Stimulated activated CD8-positive, alpha-beta memory T cell treated with anti-CD3 and anti-CD28 coated beads, Interleukin-7, amount 100 ng/mL, for 48 hours (primary cell): ENCODE data around the gene CCDC142.
A peak's percentile ranks its signal among the peaks of the same experiment; 100 is the strongest.

Experiments used
- DNase-seq, 2 donors: peaks; one replicate each; pipeline ENCODE4 v3.0.0-alpha.2; 2020; ENCODE audit warnings: low read depth in 1 of 2; ENCODE audit errors: extremely low read depth in 1 of 2

Gene CCDC142, protein sequence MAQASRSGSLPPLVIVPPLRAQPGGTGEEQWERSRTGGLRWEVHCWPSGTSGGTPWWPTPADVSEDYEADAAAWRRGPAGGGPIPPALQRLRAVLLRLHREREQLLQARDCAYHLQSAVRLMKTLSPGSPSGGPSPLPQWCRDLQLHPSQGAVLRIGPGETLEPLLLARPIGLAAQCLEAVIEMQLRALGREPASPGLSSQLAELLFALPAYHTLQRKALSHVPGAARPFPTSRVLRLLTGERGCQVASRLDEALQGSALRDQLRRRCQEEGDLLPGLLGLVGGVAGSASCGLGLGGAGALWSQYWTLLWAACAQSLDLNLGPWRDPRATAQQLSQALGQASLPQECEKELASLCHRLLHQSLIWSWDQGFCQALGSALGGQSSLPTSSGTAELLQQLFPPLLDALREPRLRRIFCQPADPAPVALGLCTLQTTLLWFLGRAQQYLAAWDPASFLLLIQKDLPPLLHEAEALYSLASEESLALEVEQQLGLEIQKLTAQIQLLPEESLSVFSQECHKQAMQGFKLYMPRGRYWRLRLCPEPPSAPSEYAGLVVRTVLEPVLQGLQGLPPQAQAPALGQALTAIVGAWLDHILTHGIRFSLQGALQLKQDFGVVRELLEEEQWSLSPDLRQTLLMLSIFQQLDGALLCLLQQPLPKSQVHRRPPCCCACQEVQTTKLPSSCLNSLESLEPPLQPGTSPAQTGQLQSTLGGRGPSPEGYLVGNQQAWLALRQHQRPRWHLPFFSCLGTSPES

DNA sequence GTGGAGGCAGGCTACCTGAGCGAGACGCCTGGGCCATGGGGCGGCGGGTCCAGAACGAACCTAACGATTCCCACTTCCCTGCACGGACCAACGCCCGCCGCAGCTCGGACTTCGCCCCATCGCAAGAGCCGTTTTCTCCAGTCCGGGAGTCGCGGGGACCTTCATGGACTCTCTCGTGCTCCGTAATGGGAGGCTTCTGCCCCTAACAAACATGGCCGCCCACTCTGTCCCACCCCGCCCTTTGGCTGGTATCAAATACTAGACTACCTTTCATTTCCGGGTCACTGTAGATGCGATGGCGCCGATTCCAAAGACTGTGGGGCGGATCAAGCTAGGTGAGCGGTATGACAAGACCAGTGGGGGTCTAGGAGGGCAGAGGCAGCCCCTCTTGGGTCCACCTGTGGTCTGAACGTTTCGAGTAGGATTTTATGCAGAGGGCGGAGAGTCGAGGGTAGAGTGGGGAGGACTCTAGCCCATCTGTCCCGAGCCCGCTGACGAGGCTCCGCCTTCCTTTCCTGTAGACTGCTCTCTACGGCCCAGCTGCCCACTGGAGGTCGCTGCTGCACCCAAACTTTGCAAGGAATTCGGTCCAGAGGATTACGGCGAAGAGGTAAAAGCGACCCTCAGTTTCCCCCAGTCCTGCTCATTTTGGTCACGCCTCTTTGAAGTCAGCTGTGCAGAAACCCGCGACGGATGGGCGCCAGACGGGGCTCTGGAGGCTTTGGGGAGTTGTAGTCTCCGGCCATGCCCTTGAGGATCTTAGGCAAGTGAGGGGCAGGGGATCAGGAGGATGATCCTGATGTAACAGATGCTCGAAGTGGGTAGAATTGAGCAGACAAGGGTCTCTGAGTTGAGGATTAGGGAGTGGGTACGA lies at the start of gene CCDC142, which contains the start of gene TTC31:
Gene CCDC142 (minus strand): TSS at position 198 of the 874 bp plus-strand sequence. CDS start 161 bp downstream, at position 37.
Gene TTC31 (plus strand): TSS at position 281 of the 874 bp plus-strand sequence. CDS start 15 bp downstream, at position 296.
- DNase-seq = peak; percentile 77 to 93

DNA sequence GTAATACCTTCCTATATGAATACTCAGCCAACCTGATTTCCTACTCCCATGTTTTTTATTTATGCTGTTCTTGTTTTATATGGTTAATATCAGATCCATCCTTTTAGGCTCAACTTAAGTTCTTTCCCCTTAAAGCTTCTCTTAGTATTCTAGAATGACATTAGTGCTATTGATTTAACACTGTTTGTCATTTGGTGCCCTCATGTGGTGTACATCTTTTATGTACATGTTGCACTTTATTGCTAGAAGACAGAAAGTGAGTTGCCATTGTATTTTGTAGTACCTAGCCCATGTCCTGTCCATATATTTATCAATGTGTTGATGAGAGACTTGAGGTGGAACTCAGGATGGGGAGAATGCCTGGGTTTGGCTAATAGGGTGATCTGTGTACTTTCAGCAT lies 49.4 kb upstream of the CCDC142 start:
- no peak for DNase-seq

DNA sequence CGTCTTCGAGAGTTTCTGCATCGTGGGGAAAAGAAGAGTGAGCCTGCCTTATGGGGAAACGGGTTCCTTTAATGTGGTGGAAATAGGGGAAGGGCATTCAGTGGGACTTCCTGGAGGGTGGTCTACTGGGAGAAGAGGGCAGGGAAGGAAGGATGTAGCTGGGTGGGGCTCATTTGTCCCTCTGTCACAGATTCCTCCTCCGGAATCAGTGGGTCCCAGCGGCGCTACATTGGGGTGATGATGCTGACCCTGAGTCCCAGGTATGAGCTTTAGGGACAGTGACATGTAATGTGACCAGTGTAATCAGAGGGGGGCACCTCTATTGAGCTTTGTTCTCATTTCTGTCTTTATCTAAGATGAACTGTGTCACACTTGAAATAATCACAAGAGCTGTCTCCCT lies 48.9 kb upstream of the CCDC142 start:
- no peak for DNase-seq

DNA sequence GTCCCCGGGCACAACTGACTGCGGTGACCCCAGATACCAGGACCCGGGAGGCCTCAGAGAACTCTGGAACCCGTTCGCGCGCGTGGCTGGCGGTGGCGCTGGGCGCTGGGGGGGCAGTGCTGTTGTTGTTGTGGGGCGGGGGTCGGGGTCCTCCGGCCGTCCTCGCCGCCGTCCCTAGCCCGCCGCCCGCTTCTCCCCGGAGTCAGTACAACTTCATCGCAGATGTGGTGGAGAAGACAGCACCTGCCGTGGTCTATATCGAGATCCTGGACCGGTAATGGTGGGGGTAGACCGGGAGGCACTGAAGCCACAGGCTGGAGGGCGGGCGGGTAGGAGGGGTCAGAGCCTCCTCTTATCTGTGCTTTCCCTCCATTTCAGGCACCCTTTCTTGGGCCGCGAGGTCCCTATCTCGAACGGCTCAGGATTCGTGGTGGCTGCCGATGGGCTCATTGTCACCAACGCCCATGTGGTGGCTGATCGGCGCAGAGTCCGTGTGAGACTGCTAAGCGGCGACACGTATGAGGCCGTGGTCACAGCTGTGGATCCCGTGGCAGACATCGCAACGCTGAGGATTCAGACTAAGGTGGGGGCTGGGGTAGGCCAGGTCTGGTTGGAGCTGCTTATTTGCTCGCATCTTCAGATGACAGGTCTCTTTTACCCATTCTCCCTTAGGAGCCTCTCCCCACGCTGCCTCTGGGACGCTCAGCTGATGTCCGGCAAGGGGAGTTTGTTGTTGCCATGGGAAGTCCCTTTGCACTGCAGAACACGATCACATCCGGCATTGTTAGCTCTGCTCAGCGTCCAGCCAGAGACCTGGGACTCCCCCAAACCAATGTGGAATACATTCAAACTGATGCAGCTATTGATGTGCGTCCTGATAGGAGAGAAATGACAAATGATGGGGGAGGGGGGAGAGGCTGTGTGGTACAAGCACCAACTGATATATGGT lies 47.7 kb upstream of the CCDC142 start:
- no peak for DNase-seq

DNA sequence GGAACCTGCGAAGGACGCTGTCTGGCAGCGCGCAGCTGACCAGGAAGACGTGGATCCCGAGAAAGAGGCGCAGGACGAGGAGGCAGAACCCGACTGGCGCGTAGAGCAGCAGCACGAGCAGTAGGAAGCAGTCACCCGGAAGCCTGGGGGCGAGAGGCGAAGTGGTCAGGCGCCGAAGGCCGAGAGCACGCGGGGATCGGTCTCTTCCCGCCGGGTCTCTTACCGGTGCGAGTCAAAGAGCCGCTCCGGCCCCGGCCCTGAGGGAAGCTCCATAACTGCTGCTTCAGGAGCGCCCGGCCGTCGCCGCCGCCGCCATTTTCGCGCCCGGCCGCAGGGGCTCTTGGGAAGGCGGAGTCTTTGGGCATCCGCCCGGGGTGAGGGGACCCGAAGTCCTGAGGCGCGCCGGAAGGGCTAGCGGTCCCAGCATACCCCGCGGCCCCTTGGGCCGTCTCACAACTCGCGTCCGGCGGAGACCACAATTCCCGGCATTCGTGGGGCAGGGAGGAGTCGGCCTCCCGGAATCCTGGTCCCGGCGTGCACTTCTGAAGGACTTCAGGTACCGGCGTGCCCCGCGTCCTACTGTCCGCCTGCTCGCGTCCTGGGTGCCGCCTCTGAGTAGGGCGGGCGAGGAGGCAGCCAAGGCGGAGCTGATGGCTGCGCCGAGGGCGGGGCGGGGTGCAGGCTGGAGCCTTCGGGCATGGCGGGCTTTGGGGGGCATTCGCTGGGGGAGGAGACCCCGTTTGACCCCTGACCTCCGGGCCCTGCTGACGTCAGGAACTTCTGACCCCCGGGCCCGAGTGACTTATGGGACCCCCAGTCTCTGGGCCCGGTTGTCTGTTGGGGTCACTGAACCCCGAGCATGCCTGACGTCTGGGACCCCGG lies 46.8 kb upstream of the CCDC142 start, which contains the start of the genes AUP1 and HTRA2:
Gene AUP1 (minus strand): TSS at position 350 of the 882 bp plus-strand sequence. CDS start 77 bp downstream, at position 273.
Gene HTRA2 (plus strand): TSS at position 577 of the 882 bp plus-strand sequence. CDS start 74 bp downstream, at position 651.
- DNase-seq = peak; percentile 95 to 96

DNA sequence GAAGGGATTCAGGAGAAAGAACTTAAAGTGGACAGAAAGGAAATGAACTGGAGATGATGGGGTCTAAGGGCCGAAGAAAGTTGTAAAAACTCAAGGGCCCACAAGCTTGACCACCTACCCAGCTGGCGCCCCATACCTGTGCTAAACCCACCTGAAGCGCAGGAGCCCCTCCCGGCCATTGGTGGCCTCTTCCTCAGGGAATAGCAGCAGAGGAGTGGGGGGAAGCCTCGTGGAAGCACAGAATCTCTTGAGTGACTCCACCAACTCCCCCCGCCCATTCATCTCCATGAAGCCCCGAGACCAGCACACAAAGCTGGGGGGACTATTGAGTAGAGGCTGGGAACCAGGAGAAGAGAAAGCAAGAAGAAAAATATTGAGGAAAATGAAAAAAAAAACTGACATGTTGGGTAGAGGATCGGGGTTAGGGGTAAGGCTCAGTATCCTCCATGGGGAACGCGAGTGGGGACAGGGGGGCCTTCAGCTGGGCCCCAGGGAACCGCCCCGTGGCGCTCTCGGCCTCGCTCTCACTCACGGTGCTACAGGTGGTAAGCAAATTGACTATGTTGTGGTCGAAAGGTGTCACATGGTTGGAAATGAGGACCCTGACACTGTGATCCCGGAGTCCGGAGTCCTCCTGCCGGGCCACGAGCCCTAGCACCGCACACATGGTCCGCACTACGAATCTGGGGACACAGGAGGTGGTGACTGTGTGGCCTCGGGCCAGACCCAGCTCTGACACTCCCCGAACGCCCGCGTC lies 46.0 kb upstream of the CCDC142 start:
- no peak for DNase-seq

DNA sequence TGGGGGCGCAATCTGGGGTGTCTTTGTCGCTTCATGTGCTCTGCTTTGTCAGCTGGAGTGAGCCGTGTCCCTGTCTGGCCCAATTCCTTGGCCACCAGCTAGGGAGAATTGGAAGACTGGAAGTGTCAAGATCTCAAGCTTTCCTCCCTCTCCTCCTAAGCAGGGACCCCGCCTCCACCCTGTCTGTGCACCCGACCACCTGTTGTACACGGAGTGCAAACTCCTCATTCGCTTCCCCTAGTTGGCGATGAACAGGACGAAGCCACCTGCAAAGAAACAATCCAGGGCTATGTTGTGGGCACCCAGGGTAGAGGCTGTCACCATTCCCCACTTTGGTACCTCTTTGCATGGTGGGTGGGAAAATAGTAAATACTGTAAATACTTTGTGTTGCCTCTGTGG lies 44.9 kb upstream of the CCDC142 start:
- no peak for DNase-seq

DNA sequence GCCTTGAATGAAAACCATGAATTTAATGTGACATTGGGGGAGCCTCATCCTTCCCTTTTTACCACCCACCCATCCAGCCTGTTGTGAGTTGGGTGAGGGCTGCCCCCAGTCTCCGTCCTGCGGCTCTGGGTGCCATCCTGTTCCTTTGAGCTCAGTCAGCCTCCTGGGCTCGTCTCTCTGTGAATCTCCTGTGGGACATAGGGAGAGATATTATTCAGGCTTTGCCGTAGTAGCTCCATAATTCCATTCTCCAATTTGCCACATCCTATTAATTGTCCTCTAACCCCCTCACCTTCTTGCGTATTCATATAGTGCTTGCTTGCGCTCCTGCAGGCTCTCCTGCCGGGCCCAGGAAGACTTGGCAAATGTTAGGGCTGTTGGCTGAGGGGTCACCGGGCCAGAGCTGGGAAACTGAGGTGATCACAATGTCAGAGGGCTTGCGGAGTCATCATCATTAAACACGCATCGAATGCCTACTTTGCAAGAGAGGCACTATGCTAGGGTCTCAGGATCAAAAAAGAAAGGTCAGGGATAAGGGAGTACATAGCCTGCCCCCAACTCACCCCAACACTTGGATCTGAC lies 43.9 kb upstream of the CCDC142 start:
- DNase-seq = no peak

DNA sequence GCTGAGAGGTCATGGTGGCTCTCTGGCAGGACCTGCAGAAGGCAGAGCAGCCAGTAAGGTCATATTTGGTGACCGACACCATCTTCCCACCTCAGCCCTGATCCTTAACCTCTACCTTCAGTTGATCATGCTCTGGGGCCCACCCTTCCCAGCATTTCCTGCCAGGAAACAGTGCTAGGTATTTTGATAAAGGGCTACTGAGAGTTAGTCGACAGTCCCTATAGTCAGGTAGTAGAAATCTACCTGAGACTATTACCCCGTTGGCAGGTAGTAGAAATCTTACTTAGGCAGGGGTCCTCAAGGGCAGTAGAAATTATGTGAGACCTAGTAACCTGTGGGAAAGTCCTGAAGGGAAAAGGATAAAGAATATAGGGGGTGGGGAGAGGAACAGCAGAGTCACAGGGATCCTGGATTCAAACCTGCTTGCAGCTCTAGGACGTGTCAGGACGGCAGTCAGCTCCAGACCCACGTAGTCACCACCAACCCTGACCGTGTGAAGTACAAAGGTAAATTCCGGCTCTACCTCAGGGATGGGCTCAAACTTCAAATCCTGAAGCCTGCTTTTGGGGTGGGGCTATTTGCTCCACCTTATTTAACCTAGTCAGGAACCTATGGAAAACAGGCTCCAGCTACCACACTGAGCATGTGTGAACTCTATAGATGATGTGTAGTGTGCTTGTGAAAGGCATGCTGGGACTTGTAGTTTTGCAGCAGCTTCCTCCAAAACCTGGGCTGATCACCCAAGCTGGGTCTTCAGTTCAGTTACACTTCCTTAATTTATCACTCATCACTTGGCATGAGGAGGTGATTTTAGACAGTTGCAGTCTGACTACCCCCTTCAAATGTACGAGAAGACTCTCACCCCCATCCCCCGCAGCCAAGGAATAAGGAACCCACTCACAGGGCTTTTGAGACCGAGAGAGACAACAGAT lies 43.2 kb upstream of the CCDC142 start, which contains the start of gene DQX1:
Gene DQX1 (minus strand): TSS at position 515 of the 932 bp plus-strand sequence. CDS start 502 bp downstream, at position 13.
- DNase-seq = no peak

DNA sequence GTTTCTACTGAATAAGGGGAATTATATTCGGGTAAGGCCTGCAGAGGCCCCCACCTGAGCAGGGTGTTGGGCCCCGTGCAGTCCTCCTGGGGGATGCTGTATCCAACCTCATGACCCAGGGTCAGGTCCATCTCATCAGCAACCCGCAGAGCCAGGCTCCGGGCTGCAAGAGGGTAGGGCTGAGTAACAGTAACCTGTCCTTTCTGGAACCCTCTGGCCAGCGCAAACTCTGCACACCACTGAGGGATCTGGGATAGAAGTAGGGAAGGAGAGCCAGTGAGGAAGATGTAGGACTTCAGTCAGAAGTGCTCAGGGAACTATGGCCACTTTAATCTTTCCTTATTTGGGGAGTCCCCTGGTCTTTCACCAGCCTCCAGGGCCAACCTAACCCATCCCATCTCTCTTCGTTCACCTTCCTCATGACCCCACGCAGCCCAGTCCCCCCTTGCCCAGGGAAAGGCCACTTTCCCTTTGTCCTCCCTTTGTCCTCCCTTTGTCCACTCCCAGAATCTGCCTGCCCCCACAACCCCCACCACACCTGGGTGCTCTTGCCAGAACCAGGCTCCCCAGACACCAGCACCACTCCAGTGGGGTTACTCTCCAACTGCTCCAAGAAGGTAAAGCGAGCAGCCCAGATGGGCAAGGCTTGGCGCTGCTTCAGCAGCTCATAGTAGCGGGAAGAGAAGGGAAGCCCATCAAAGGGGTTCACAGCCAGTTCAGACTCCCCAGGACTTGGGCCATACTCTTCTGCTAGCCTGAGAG lies 42.3 kb upstream of the CCDC142 start:
- DNase-seq = no peak

DNA sequence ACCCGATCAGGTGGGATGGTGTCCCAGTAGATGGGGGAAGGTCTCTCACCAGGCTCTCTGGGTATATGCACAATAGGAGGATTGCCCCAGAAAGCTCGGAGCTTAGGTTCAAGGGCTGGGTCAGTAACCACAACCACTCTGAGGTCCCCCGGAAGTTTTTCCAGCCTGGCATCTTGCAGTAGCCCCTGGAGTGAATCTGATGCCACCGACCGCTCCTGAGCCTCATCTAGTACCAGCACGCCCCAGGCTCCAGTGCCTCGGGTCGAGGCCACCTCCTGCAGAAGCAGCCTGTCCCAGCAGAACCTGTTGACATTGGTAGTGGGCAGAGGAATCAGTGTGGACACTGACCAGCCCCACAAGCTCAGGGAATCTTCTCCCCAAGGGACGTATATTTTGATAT lies 41.2 kb upstream of the CCDC142 start:
- no peak for DNase-seq

DNA sequence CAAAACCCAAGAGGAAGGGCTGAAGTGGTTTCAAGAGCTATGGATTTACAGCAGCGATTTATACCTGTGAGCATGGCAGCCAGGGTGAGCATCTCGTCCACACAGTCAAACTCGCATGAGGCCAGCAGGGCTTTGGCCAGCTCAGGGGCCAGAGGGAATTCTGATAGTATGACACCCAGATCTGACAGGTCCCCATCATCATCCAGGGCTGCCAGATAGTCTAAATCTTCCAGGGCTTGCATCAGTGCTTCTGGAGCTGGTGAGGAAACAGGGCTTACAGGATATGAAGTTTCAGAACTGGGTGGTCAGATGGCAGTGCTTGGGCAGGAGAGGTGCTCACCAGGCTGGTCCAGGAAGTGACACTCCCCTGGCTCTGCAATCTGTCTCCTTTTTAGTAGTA lies 39.7 kb upstream of the CCDC142 start:
- no peak for DNase-seq

DNA sequence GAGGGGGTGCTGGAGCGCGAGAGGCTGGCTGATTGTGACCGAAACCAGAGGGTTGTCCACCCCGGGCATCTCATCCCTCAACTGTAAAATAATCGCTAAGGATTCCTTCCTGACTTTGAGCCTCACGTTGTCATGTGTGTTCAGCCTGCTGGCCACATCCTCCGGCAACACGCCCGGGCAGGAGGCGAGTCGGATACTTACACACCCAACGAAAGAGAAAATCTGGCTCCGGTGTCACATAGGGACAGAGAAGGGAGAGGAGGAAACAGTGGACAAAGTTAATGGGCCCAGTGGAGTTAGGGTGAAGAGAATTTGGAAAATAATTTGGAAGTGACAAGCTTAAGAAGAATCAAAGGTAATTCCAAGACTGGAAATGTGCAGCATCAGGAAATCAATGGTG lies 33.9 kb upstream of the CCDC142 start:
- DNase-seq = no peak

DNA sequence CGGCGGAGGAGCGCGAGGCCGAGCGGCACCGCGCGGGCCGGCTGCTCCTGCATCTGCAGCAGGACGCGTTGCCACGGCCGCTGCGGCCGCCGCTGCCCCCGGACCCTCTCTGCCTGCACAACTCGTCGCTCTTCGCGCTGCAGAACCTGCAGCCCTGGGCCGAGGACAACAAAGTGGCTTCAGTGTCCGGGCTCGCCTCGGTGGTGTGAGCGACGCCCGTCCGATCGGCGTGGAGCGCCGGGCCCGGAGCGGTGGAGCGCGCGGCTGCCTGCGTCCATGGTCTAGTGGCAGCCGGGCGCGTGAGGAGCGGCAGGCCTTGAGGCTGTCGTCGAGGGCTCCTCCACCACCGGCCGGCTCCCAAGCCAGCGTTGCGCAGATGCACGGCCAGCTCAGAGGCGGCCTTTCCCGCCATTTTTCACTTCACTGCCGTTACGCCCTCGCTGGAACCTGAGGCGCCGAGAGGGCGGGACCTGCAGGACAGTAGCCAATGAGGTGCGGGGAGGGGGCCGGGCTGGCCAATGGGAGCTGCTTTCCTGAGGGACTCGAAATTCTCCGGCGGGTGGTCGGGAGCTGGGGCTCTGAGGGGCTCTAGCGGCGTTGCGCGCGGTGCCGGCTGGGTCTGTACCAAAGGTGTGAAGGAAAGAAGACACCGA lies 33.3 kb upstream of the CCDC142 start:
- DNase-seq = peak in 1 of 2 donors; percentile 71
